Stimulated activated CD4-positive, alpha-beta T cell treated with anti-CD3 and anti-CD28 coated beads, Interleukin-1b, Interleukin-23, amount 100 ng/mL, for 4 hours (primary cell): ENCODE data around the gene ZNF506.
A peak's percentile ranks its signal among the peaks of the same experiment; 100 is the strongest.
"Not testable (repeated sequence)": the region's sequence is repeated elsewhere in the genome, so short reads cannot be mapped to it uniquely, and the experiment has no call there.

ENCODE experiments used
- DNase-seq, 2 donors: peaks; one replicate each; pipeline ENCODE4 v3.0.0-alpha.2; 2020; ENCODE audit warnings: low read depth in 2 of 2

ZNF506 gene

DNA sequence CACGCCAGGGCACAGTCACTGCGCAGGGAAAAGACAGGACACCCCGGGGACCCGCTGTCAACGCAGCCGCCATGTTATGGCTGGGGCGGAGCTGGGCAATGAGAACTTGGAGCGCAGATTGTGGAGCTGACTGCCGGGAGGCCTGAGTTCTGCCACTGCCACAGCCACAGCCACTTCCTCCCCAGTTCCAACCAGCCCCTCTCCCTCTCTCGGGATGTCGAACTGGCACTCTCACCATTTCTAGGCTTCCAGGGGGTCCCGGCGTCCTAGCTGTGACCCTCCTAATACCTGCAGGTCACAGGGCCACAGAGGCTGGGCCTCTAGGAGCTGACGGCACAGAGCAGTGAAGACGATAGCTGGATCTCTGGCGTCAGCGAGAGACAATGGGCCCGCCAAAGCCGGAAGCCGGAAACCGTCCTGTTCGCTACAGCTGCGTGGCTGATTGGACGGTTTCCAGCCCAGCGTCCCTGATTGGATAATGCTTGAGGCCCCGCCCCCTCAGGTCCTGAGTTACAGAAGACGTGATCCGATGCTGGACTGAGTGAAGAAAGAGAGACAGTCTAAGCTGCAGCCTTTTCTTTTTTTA is at the start of gene ZNF506:
Gene ZNF506 (minus strand): TSS at position 385 of the 586 bp plus-strand sequence. CDS start 147 bp downstream, at position 238.
- peak; percentile 92 to 94 for DNase-seq

DNA sequence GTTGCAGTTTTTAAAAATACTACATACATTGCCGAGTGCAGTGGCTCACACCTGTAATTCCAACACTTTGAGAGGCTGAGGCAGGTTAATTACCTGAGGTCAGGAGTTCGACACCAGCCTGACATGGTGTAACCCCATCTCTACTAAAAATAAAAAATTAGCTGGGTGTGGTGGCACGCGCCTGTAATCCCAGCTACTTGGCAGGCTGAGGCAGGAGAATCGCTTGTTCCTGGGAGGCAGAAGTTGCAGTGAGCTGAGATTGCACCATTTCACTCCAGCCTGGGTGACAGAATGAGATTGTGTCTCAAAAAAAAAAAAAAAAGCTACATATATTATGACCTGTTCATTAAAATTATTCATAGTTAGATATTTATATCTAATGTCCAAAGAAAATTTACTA is 48.5 kb upstream of the ZNF506 start:
- DNase-seq, result not testable (repeated sequence)

- peak; percentile 12 to 20 for DNase-seq
These were observed 45.2 kb upstream of the ZNF506 start for GRCh38 chr19:19866611-19867248.

DNA sequence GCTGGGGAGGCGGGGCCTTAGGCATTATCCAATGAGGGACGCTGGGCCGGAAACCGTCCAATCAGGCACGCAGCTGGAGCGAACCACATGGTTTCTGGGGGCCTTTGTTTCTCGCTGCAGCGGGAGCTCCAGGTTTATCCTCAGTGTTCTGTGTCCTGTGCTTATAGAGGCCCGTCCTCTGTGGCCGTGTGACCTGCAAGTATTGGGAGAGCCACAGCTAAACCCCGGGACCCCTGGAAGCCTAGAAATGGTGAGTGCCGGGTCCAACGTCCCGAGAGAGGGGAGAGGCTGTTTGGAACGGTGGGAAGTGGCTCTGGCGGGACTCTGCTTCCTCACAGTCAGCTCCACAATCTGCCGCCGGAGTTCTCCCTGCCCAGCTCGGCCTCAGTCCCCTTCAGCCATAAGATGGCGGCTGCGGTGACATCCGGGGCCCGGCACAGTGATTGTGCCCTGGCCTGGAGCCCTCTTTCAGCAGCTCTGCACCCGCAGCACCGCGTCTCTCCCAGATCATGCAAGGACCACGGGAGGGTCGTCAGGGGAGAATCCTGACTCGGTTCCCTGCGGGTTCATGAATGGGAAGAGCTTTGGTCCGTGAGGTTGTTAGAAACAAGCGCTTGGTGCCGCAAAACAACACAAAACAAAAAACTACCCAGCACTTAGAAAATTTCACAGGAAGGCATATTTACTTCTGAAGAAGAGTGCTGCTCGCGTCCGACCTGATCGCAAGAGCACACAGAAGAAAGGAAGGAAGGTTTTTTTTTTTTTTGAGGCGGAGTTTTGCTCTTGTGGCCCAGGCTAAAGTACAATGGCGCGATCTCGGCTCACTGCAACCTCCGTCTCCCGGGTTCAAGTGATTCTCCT is 44.4 kb upstream of the ZNF506 start, which contains the start of gene ZNF253:
Gene ZNF253 (plus strand): TSS at position 133 of the 861 bp plus-strand sequence. CDS start 115 bp downstream, at position 248.
- DNase-seq, result peak; percentile 89

DNA sequence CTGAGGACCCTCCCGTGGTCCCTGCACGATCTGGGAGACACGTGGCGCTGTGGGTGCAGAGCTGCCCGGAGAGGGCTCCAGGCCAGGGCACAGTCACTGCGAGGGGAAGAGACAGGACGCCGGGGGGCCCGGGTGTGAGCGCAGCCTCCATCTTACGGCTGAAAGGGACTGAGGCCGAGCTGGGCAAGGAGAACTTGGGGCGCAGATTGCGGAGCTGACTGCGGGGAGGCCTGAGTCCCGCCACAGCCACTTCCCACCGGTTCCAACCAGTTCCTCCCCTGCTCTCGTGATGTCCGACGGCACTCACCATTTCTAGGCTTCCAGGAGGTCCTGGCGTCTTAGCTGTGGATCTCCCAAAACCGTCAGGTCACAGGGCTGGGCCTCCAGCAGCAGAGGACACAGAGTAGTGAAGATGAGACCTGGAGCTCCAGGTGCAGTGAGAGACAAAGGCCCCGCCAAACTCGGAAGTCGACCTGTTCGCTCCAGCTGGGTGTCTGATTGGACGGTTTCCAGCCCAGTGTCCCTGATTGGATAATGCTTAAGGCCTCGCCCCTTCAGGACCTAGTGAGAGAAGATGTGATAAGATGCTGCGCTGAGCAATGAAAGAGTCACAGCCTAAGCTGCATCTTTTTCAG is 39.3 kb upstream of the ZNF506 start:
- DNase-seq, result peak; percentile 15 to 42

DNA sequence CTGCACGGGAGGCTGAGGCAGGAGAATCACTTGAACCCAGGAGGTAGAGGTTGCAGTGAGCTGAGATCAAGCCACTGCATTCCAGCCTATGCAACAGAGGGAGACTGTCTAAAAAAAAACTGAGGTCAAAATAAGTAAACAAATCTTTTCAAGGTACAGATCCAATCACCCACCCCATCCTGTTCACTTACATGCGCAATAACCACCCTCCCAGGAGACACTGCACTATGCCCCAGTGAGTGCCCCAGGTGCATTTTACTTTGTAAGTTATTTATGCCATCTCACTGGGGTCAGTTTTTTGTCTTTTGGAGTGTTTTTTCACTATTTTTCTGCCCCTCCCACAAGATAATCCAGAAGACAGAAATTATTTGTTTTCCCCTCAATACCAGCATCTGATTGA is 37.2 kb upstream of the ZNF506 start:
- no peak for DNase-seq

GRCh38 chr19:19851740-19852139 is 30.2 kb upstream of the ZNF506 start:
- not testable (repeated sequence) for DNase-seq

DNA sequence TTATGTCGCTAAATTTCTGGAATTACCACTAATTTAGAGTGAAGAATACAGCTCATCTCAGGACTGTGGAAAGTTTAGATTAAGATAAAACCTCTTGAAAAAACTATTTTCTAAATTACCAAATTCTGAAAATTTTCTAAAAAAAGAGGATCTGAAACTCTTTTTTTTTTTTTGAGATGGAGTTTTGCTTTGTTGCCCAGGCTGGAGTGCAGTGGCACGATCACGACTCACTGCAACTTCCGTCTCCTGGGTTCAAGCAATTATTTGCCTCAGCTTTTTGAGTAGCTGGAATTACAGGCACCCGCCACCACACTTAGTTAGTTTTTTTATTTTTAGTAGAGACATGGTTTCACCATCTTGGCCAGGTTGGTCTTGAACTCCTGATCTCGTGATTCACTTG is 27.5 kb upstream of the ZNF506 start:
- DNase-seq, result no peak

- DNase-seq, result no peak
These were observed 26.2 kb upstream of the ZNF506 start for GRCh38 chr19:19847781-19848180.

DNA sequence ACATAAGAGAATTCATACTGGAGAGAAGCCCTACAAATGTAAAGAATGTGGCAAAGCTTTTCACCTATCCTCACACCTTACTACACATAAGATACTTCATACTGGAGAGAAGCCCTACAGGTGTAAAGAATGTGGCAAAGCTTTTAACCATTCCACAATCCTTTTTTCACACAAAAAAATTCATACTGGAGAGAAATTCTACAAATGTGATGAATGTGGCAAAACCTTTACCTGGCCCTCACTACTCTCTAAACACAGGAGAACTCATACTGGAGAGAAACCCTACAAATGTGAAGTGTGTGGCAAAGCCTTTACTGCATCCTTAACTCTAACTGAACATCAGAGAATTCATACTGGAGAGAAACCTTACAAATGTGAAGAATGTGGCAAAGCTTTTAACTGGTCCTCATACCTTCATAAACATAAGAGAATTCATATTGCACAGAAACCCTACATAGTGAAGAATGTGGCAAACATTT is 14.0 kb upstream of the ZNF506 start:
- DNase-seq, result no peak

GRCh38 chr19:19826875-19827274 is 5.3 kb upstream of the ZNF506 start:
- no peak for DNase-seq

- no peak for DNase-seq
These were observed 2.4 kb upstream of the ZNF506 start for GRCh38 chr19:19823916-19824315.

GRCh38 chr19:19821976-19822375 is 426 bp upstream of the ZNF506 start:
- DNase-seq, result not testable (repeated sequence)

DNA sequence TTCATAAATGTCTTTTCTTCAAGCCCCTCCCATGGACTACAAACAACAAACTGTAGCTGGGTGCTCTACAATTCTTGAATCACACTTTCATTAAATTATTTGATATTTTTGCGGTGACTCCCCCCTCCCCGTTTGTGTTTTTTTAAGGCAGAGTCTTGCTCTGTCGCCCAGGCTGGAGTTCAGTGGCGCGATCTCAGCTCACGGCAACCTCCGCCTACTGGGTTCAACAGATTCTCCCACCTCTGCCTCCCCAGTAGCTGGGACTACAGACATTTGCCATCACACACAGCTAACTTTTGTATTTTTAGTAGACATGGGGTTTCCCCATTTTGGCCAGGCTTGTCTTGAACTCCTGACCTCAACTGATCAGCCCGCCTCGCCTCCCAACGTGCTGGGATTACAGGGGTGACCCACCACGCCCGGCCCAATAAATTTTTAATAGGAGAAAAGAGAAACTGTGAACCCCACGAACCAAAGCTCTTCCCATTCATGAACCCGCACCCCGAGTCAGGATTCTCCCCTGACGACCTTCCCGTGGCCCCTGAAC is 703 bp downstream of the ZNF506 start:
- no peak for DNase-seq

- DNase-seq, result peak; percentile 15 to 22
These were observed 4.2 kb downstream of the ZNF506 start for GRCh38 chr19:19817357-19817756.

DNA sequence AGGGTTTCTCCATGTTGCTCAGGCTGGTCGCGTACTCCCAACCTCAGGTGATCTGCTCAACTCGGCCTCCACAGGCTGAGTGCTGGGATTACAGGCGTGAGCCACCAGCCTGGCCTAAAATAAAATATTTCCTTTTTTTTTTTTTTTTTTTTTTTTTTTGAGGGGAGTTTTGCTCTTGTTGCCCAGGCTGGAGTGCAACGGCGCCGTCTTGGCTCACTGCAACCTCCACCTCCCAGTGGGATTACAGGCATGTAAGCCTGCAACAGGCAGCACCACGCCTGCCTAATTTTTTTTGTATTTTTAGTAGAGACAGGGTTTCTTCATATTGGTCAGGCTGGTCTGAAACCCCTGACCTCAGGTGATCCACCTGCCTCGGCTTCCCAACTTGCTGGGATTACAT is 4.9 kb downstream of the ZNF506 start:
- DNase-seq, result no peak

DNA sequence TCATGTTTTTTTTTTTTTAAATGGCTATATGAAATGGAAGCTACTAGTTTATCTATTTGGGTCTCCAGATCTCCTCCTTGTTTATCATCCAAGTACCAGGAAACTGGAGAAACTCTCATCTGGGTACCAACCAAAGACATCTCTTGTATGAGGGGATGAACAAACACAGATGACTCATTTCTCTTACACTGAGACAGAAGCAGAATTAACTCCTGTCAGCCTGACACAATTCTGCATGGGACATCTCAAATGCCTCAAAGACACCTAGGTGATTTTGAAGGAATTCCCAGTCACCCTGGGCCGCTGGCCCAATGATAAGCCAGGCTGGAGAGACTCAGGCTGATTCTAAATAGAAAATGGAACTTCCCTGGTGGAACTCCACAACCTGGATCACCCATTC is 9.6 kb downstream of the ZNF506 start:
- not testable (repeated sequence) for DNase-seq

DNA sequence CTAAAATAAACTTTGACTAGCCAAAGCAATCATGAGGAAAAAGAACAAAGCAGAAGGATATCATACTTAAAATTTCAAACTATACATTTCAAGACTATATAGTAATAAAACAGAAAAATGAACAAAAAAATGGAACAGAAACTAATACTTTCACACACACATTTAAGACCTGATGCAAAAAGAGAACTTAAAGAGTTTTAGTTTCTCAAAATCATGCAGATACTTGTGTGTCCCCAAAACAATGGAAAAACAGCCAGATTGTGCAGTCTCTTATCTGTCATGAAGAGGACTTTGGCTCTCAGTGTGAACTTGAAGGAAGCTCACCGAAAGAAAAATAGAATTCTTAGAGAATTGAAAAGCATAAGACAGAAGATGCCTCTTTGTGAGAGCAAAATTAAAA is 16.1 kb downstream of the ZNF506 start:
- no peak for DNase-seq

DNA sequence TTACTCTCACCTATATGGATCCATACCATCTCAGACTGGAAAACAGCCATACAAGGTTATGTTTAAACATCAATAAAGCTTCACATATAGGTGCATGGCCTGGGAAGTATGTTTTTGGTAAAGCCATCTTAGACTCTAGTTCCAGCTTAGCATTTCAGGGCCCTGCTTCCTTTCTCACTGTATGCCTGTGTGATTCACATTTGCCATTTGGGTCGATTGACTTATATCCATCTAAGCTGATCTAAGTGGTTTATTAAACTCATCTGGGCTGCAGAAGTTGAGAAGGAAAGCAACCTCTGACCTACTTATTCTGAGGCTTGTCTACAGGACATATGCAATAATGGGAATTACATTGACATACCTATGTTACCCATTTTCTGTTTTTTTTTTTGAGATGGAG is 33.5 kb downstream of the ZNF506 start:
- no peak for DNase-seq

- DNase-seq, result not testable (repeated sequence)
These were observed 36.1 kb downstream of the ZNF506 start for GRCh38 chr19:19785476-19785875.

DNA sequence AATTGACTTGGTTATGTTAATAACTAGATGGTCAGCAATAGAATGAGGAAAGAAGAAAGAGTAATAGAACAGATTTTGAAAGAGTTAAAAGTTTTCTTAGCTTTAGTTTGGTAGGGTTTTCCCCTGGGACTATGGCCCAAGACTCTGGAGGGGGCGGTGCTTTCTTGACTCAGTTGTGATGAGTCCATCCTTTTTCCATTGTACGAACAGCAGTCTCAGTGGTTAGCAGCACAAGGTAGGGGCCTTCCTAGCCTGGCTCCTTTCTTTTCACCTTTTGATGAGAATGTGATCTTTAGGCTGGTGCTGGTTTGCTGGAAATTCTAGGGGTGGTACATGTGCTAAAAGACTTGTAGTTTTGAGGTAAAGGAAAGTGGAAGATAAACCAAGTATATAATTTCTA is 38.8 kb downstream of the ZNF506 start:
- DNase-seq, result peak in 1 of 2 donors; percentile 25

GRCh38 chr19:19781791-19782190 is 39.8 kb downstream of the ZNF506 start:
- DNase-seq, result not testable (repeated sequence)
